NK-92 (cell line): Measurements from ENCODE around the gene MAMDC4.

ENCODE experiments used
- DNase-seq: peaks from one replicate; lab custom pipeline; 2025; ENCODE audit not compliant: unreplicated experiment; lab: John Stamatoyannopoulos, UW

MAMDC4 gene

GRCh38 chr9:136886610-136887597 is 34.8 kb downstream of the MAMDC4 start:
- DNase-seq, result no peak

GRCh38 chr9:136888454-136888853 is 36.3 kb downstream of the MAMDC4 start:
- DNase-seq, result no peak

DNA sequence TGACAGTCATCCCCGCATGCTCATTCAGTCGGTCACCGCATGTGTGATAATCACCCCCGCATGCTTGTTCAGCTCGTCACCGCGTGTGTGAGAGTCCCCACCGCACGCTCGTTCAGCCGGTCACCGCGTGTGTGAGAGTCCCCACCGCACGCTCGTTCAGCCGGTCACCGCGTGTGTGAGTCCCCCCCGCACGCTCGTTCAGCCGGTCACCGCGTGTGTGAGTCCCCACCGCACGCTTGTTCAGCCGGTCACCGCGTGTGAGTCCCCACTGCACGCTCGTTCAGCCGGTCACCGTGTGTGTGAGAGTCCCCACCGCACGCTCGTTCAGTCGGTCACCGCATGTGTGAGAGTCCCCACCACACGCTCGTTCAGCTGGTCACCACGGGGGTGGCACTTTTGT is 37.7 kb downstream of the MAMDC4 start:
- no peak for DNase-seq

- no peak for DNase-seq
These were observed 38.5 kb downstream of the MAMDC4 start for GRCh38 chr9:136890661-136891060.

DNA sequence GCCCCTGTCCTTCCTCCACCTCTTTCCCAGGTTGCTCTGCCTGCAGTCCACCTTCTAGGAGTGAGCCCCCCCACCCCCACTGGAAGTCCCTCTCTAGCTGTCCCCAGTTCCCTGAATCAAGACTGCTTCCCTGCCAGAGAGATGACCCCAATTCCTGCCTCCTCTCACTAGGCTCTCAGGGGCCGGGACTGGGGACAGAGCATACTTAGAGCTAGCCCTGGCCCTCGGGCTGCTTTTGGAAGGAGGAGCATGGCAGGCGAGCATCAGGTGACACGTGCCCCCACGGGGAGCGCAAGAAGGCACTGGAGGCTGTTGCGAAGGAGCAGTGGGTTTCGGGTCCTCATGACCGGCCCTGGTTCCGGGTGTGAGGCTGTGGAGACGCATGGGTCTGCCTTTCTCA is 43.9 kb downstream of the MAMDC4 start:
- DNase-seq, result no peak

GRCh38 chr9:136898483-136899100 is 46.4 kb downstream of the MAMDC4 start:
- no peak for DNase-seq

- no peak for DNase-seq
These were observed 47.0 kb downstream of the MAMDC4 start for GRCh38 chr9:136899196-136899595.

DNA sequence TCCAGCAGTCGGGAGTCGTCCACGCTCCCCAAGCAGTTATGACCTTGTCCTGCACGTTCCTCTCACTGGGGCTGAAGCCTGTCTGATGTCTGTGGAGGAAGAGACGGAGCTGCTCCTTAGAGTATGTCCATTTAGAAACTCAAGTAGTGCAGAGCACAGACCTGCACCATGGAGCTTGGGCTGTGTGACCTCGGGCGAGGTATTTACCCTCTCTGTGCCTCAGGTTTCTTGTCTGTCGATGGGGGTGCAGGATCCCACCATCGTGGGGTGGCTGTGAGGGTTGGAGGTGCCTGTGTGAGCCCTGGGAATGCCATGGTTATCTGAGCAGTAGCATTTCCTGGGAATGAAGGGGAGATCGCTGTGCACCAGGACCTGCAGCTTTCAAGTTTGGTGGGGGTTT is 48.4 kb downstream of the MAMDC4 start:
- DNase-seq, result no peak

DNA sequence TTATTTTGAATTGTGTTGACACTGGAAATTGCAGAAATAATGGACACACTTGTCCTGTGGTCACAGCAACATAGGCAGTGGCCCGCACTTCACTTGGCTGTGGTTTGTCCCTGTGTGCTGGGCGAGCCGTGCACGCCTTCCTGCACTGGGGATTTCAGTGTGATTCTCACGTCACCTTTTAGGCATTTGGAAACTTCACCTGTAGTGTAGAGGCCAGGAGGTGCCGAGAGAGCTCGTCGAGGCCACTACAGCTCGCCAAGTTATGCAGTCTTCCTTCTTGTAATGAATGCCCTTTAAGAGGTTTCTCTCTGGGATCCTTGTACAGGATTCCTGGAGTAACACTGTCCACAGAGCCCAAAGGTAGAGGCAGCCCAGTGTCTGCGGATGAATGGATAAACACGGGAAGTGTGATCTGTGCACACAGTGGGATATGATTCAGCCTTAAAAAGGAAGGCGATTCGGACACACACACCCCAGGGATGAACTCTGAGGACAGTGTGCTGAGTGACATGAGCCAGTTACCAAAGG is 48.9 kb downstream of the MAMDC4 start:
- no peak for DNase-seq

DNA sequence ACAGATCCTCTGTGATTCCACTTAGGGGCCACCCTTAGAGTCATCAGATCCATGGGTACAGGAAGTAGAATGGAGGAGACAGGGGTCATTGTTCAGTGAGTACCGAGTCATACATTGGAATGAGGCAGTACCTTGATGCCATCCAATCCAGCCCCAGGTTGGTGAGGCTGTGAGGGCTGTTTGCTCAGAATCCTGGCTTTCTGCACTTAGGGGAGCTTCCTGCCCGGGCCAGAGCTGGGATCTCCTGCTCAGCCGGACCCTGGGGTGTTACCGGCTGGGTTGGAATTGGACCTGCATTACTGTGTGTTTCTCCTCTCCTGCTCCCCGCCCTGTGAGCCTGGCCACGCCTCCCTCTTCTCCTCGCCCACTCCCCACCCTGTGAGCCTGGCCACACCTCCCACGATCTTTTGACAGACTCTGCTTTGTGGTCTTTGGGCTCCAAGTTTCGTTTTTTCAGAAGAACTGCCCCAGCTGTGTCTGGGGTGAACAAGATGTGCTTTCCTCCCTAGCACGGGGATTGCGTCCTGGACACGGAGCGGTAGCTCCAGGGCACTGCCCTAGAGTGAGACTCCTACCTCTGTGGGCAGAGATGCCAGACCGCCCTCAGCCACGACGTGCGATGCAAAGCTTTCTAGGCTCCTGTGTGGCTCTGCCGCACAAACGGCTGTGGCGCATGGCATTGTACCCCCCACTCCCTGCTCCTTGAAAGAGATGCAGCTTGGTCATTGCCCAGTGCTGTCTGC is 49.5 kb downstream of the MAMDC4 start:
- DNase-seq, result no peak

GRCh38 chr9:136902259-136902821 is 50.2 kb downstream of the MAMDC4 start:
- DNase-seq, result no peak

DNA sequence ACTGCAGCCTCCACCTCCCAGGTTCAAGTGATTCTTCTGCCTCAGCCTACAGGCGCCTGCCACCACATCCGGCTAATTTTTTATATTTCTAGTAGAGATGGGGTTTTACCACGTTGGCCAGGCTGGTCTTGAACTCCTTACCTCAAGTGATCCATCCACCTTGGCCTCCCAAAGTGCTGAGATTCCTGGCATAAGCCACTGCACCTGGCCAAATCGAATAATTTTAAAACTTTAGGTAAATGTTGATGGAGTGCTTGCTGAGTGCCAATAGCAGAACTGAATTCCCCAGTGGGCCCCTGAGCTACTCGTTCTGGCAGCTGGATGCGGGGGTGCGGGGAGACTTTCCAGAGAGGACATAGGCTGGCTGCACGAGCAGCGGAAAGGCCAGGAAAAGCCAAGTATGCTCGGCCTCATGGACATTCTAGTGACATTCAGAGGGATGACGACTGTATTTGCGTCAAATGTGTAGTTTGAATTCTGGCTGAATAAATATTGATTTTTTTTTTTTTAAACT is 51.0 kb downstream of the MAMDC4 start:
- no peak for DNase-seq

DNA sequence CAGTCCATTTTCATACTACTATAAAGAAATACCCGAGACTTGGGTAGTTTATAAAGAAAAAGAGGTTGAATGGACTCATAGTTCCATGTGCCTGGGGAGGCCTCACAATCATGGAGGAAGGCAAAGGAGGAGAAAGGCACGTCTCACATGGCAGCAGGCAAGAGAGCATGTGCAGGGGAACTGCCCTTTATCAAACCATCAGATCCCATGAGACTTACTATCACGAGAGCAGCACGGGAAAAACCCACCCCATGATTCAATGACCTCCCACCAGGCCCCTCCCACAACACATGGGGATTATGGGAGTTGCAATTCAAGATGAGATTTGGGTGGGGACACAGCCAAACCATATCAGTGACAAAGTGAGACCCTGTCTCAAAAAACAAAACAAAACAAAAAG is 54.1 kb downstream of the MAMDC4 start:
- DNase-seq, result no peak

DNA sequence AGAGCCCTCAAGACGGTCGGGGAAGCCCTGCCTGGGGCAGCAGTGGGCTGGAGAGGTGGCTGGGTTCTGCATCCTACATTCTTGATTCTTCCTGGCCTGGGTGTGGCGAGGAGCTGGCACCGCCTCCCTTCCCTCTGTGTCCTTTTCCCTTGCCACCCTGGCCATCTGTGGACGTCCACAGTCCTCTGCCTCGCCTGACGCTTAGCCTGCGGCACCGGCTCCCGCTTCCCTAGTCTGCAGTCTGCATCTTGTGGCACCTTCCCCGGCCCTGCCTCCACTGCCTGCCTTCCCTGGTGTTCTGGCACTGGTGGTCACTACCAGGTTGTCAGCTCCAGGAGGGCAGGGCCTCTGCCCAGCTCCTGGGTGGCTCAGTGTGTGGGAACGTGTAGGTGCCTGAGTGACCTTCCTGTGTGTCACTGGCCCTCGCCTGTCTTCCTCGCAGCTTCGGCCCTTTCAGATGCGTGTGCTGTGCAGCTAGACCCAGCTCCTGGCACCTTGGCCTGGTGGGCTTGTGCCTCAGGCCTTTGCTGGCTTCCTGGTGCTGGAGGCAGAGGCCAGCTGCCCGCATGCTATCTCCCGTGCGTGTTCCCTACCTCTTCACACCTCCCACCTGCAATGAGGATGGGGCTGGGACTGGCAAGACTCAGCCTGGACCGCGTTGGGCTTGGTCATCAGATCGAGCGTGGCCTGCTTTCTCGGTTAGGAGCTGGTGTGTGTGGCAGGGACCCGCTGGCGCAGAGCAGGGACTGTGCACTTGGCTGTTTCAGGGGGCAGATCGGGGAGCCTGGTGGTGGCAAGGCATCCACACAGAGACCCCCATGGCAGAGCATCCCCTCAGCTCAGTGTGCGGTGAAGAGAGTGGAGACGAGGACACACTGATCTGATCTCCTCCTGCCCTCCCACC is 55.1 kb downstream of the MAMDC4 start:
- no peak for DNase-seq
